Nephron progenitor cell (in vitro differentiated cells): ENCODE results near the gene LRRC8E.

ENCODE experiments used
- DNase-seq: peaks from one replicate; pipeline ENCODE4 v3.0.0; 2021
- H3K27ac Mint-ChIP-seq: 2 replicates; pipeline ENCODE4 v1.8.0; 2021; ENCODE audit warnings: mild to moderate bottlenecking, moderate library complexity, mixed read lengths
- H3K27me3 Mint-ChIP-seq: 2 replicates; pipeline ENCODE4 v1.8.0; 2021; ENCODE audit warnings: mild to moderate bottlenecking, low read depth, mixed read lengths; ENCODE audit not compliant: poor library complexity
- H3K36me3 Mint-ChIP-seq: 2 replicates; pipeline ENCODE4 v1.8.0; 2021; ENCODE audit warnings: low read depth, mixed read lengths
- H3K4me1 Mint-ChIP-seq: 2 replicates; pipeline ENCODE4 v1.8.0; 2021; ENCODE audit warnings: mixed read lengths
- H3K4me3 Mint-ChIP-seq: 2 replicates; pipeline ENCODE4 v1.8.0; 2021; ENCODE audit warnings: mild to moderate bottlenecking, moderate library complexity, mixed read lengths
- H3K9me3 Mint-ChIP-seq: 2 replicates; pipeline ENCODE4 v1.8.0; 2021; ENCODE audit warnings: mild to moderate bottlenecking, moderate library complexity, mixed read lengths
- TF ChIP-seq, protein P1 (sequence below): fragments of 200-600 bp; sonication (generic); IDR thresholded peaks from 2 replicates; pipeline ENCODE4 v1.5.0; 2021; ENCODE audit warnings: antibody characterized with exemption

The LRRC8E gene

DNA sequence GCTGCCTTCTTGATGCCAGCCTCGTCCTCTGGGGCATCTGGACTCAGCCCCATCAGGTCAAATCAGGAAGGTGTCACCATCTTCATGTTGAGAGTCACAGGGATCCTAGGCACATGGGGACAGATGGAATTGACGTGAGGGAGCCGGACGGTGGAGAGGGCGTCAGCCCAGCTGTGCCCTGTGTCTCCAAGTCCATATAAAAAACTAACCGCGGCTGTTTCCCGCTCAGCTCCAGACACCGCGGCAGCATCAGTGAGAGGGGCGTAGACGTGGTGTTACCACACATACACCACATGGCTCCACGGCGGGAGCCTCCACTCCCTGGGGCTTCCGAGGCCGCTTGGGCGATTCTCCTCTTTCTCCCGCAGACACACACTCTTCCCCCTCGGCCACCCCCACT lies 8.5 kb upstream of the LRRC8E start:
- peaks cover 38% of the 10 kb centered on the region for H3K27me3 Mint-ChIP-seq
- H3K36me3 Mint-ChIP-seq, result no peaks in the 10 kb centered on the region
- peaks cover 1% of the 10 kb centered on the region for H3K4me1 Mint-ChIP-seq
- H3K9me3 Mint-ChIP-seq, result no peaks in the 10 kb centered on the region
- TF ChIP-seq, protein P1, sequence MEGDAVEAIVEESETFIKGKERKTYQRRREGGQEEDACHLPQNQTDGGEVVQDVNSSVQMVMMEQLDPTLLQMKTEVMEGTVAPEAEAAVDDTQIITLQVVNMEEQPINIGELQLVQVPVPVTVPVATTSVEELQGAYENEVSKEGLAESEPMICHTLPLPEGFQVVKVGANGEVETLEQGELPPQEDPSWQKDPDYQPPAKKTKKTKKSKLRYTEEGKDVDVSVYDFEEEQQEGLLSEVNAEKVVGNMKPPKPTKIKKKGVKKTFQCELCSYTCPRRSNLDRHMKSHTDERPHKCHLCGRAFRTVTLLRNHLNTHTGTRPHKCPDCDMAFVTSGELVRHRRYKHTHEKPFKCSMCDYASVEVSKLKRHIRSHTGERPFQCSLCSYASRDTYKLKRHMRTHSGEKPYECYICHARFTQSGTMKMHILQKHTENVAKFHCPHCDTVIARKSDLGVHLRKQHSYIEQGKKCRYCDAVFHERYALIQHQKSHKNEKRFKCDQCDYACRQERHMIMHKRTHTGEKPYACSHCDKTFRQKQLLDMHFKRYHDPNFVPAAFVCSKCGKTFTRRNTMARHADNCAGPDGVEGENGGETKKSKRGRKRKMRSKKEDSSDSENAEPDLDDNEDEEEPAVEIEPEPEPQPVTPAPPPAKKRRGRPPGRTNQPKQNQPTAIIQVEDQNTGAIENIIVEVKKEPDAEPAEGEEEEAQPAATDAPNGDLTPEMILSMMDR, result no peak
- no peak for DNase-seq
- no peak overlapping the region for H3K27ac Mint-ChIP-seq
- no peak overlapping the region for H3K4me3 Mint-ChIP-seq

DNA sequence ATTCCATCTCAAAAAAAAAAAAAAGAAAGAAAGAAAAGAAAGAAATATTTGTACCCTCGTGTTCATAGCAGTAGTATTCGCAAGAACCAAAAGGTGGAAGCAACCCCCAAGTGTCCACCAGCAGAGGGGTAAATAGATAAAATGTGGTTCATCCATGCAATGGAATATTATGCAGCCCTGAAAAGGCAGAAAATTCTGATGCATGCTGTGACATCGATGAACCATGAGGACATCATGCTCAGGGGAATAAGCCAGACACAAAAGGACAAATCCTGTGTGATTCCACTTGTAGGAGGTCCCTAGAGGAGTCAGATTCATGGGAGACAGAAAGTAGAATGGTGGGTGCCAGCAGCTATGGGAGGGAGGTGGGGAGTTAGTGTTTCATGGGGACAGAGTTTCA lies 6.4 kb upstream of the LRRC8E start:
- no peak overlapping the region for H3K4me3 Mint-ChIP-seq
- TF ChIP-seq, protein P1, result no peak
- H3K4me1 Mint-ChIP-seq, result no peaks in the 10 kb centered on the region
- no peak for DNase-seq
- H3K9me3 Mint-ChIP-seq, result no peaks in the 10 kb centered on the region
- no peak overlapping the region for H3K27ac Mint-ChIP-seq
- H3K27me3 Mint-ChIP-seq, result peaks cover 36% of the 10 kb centered on the region
- H3K36me3 Mint-ChIP-seq, result no peaks in the 10 kb centered on the region

DNA sequence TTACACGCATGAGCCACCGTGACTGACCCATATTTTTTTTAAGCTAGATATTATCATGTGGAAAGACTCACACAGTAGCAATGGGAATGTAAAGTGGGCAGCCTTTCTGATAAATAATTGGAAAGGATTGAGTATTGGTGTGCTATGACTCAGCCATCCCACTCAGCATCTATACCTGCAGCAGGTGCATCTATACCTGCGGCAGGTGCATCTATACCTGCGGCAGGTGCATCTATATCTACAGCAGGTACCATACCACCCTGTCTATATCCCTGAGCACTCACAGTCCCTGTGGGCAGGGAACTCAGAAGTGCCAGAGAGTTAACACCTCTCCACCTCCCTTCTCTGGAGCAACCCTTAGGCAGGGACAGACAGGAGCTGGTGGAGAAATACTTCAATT lies 5.2 kb upstream of the LRRC8E start:
- DNase-seq, result no peak
- H3K9me3 Mint-ChIP-seq, result no peaks in the 10 kb centered on the region

DNA sequence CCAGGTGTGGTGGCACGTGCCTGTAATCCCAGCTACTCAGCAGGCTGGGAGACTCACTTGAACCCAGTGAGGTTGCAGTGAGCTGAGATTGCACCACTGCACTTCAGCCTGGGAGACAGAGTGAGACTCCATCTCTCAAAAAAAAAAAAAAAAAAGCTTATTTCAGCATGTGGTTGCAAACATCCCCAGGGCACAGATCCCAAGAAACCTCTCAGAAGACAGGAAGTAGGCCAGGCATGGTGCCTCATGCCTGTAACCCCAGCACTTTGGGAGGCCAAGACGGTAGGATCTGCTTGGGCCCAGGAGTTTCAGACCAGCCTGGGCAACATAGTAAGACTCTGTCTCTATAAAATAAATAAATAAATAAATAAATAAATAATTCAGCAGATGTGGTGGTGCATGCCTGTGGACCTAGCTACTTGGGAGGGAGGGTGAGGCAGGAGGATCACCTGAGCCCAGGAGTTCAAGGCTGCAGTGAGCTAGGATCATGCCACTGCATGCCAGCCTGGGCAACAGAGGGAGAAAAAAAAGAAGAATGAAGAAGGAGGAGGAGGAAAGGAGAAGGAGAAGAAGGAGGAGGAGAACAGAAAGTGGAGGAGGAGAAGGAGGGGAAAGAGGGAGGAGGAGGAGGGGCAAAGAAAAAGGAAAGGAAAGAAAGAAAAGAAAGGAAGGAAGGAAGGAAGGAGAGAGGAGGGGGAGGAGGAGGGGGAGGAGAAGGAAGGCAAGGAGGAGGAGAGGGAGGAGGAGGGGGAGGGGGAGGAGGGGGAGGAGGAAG lies 4.3 kb upstream of the LRRC8E start:
- no peaks in the 10 kb centered on the region for H3K9me3 Mint-ChIP-seq
- H3K4me1 Mint-ChIP-seq, result no peaks in the 10 kb centered on the region
- no peak for DNase-seq
- H3K36me3 Mint-ChIP-seq, result no peaks in the 10 kb centered on the region
- TF ChIP-seq, protein P1, result no peak
- no peak overlapping the region for H3K4me3 Mint-ChIP-seq
- H3K27me3 Mint-ChIP-seq, result peaks cover 49% of the 10 kb centered on the region
- no peak overlapping the region for H3K27ac Mint-ChIP-seq

More for the DNA sequence above, 5.2 kb upstream of the LRRC8E start:
- Mint-ChIP-seq H3K4me3 (no peak overlapping the region), H3K4me1 (no peaks in the 10 kb centered on the region), H3K27me3 (peaks cover 40% of the 10 kb centered on the region), H3K27ac (no peak overlapping the region), H3K36me3 (no peaks in the 10 kb centered on the region)
- TF ChIP-seq, protein P1, result no peak

DNA sequence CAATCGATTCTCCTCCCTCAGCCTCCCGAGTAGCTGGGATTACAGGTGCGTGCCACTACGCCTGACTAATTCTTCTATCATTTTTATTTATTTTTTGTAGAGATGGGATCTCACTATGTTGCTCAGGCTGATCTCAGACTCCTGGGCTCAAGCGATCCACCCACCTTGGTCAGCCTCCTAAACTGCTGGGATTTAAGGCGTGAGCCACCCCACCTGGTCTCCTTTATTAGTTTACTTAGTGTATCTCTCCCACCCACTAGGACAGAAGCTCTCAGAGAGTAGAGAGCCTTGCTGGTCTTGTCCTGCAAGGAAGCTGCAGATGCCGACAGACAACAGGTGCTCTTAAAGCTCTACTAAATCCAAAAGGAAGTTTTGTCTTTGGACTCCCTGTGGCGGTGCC lies 2.5 kb upstream of the LRRC8E start:
- Mint-ChIP-seq H3K36me3 (no peaks in the 10 kb centered on the region), H3K4me1 (peaks cover under 1% of the 10 kb centered on the region), H3K27me3 (peaks cover 63% of the 10 kb centered on the region), H3K4me3 (no peak overlapping the region), H3K27ac (no peak overlapping the region), H3K9me3 (no peaks in the 10 kb centered on the region)
- TF ChIP-seq, protein P1, result no peak
- DNase-seq, result no peak
